A549 (cell line): ENCODE results near the gene RIPPLY1. TPM values are rescaled to one million over a fixed set of nuclear protein-coding genes. Genes with fewer than 3 reads are reported as not detected.

ENCODE experiments used
- ATAC-seq, 2 experiments: fragments of 200-7000 bp in 1 of 2; fragments of >200 bp in 1 of 2; cut with Nextera tagmentation in 1 of 2; cut with Tn5 transposase in 1 of 2; 3 replicates each; pipeline versions ENCODE4 v1.8.0 to v1.9.1; 2018 to 2020; ENCODE audit warnings: mild to moderate bottlenecking in 1 of 2, moderate library complexity in 1 of 2
- CTCF ChIA-PET: fragments of 300-600 bp; sonication (Branson Sonifier 250); formaldehyde crosslinking; extraction: SDS; loops from one replicate; lab custom pipeline; 2021; ENCODE audit warnings: antibody characterized with exemption, inconsistent platforms; lab: Yijun Ruan, JAX
- POLR2A ChIA-PET: fragments of 350-600 bp; formaldehyde crosslinking; extraction: SDS; loops from one replicate; lab custom pipeline; 2021; ENCODE audit warnings: antibody characterized with exemption, inconsistent platforms; lab: Yijun Ruan, JAX
- DNase-seq, 2 experiments: peaks; one replicate each; pipeline versions ENCODE4 v3.0.0 to v3.0.0-alpha.2; 2011 to 2016; ENCODE audit warnings: low read depth in 1 of 2, low spot score in 1 of 2
- FAIRE-seq: peaks from 2 replicates; lab custom pipeline; 2011; peaks lifted over from hg19 to GRCh38; lab: Jason Lieb, UNC
- H3K27ac ChIP-seq, 2 experiments: fragments of >200 bp; sonication (Bioruptor Twin); formaldehyde crosslinking; 3 replicates each; pipeline ENCODE4 v1.5.1; 2016 to 2017
- H3K4me1 ChIP-seq: fragments of >200 bp; sonication (Bioruptor Twin); formaldehyde crosslinking; 3 replicates; pipeline ENCODE4 v1.6.1; 2016
- H3K4me2 ChIP-seq: fragments of >200 bp; sonication (Bioruptor Twin); formaldehyde crosslinking; 3 replicates; pipeline ENCODE4 v1.6.1; 2016
- H3K4me3 ChIP-seq: fragments of >200 bp; sonication (Bioruptor Twin); formaldehyde crosslinking; 3 replicates; pipeline ENCODE4 v1.5.1; 2016
- H3K9me3 ChIP-seq: fragments of >200 bp; sonication (Bioruptor Twin); formaldehyde crosslinking; 3 replicates; pipeline ENCODE4 v1.6.1; 2016
- CEBPB ChIP-seq, 2 experiments: fragments of >200 bp in 1 of 2; sonication (Bioruptor Twin) in 1 of 2; formaldehyde crosslinking in 1 of 2; IDR thresholded peaks; 2 replicates each; pipeline ENCODE4 v1.6.1; 2012 to 2016
- CHD2 ChIP-seq: fragments of 150-350 bp; IDR thresholded peaks from 2 replicates; pipeline ENCODE4 v1.6.1; 2014; ENCODE audit warnings: low read length; ENCODE audit not compliant: partially characterized antibody
- E2F6 ChIP-seq: IDR thresholded peaks from 2 replicates; pipeline ENCODE4 v1.6.1; 2012; ENCODE audit warnings: low read depth, borderline replicate concordance
- FOSB ChIP-seq: fragments of 250-450 bp; sonication (Bioruptor Pico); IDR thresholded peaks from 2 replicates; pipeline ENCODE4 v1.5.0; 2020; ENCODE audit warnings: mild to moderate bottlenecking, moderate library complexity
- FOSL2 ChIP-seq, 2 experiments: fragments of 450-650 bp in 1 of 2; fragments of >200 bp in 1 of 2; sonication (Bioruptor Twin) in 1 of 2; formaldehyde crosslinking; IDR thresholded peaks; 2 replicates each; pipeline versions ENCODE4 v1.5.0 to v1.6.1; 2016 to 2020; ENCODE audit warnings: mild to moderate bottlenecking in 1 of 2, moderate library complexity in 1 of 2
- FOXS1 ChIP-seq: fragments of 250-450 bp; sonication (Bioruptor Pico); IDR thresholded peaks from 2 replicates; pipeline ENCODE4 v1.5.0; 2020; ENCODE audit warnings: mild to moderate bottlenecking, moderate library complexity
- HMGXB4 ChIP-seq: fragments of 250-450 bp; sonication (Bioruptor Pico); IDR thresholded peaks from 2 replicates; pipeline ENCODE4 v1.5.0; 2021; ENCODE audit warnings: mild to moderate bottlenecking, moderate library complexity, borderline replicate concordance
- JUN ChIP-seq, 2 experiments: fragments of >200 bp; sonication (Bioruptor Twin); formaldehyde crosslinking; IDR thresholded peaks; 2 replicates in 1 of 2; 3 replicates in 1 of 2; pipeline ENCODE4 v1.6.1; 2016 to 2017
- KDM5A ChIP-seq: fragments of 200-600 bp; sonication (generic); IDR thresholded peaks from 2 replicates; pipeline ENCODE4 v1.6.1; 2016; ENCODE audit warnings: antibody characterized with exemption, mild to moderate bottlenecking
- MAX ChIP-seq: IDR thresholded peaks from 2 replicates; pipeline ENCODE4 v1.6.1; 2012
- MYC ChIP-seq: IDR thresholded peaks from 2 replicates; pipeline ENCODE4 v1.6.1; 2012; ENCODE audit warnings: mild to moderate bottlenecking, inconsistent platforms, low read length, improper control_type of control experiment, borderline replicate concordance
- PBX3 ChIP-seq: IDR thresholded peaks from 2 replicates; pipeline ENCODE4 v1.6.1; 2012
- SMC3 ChIP-seq: fragments of >200 bp; sonication (Bioruptor Twin); formaldehyde crosslinking; IDR thresholded peaks from 3 replicates; pipeline ENCODE4 v1.6.1; 2018; ENCODE audit warnings: inconsistent platforms
- SREBF2 ChIP-seq: fragments of 450-650 bp; IDR thresholded peaks from 2 replicates; pipeline ENCODE4 v1.6.1; 2014; ENCODE audit warnings: mild to moderate bottlenecking, moderate library complexity
- TFCP2L1 ChIP-seq: fragments of 250-450 bp; sonication (Bioruptor Pico); IDR thresholded peaks from 2 replicates; pipeline ENCODE4 v1.5.0; 2021; ENCODE audit warnings: mild to moderate bottlenecking
- ZFP36 ChIP-seq: fragments of 450-650 bp; IDR thresholded peaks from 2 replicates; pipeline ENCODE4 v1.6.1; 2014; ENCODE audit warnings: borderline replicate concordance; ENCODE audit not compliant: partially characterized antibody
- ZSCAN20 ChIP-seq: fragments of 250-450 bp; sonication (Bioruptor Pico); IDR thresholded peaks from 2 replicates; pipeline ENCODE4 v1.8.0; 2022; ENCODE audit warnings: mild to moderate bottlenecking, moderate library complexity
- WGBS: methylation state at CpG from one replicate; pipeline ENCODE4 v1.1.6; 2017; ENCODE audit errors: missing lambda C conversion rate; 5-methylcytosine and 5-hydroxymethylcytosine counted together
- polyA plus RNA-seq, 4 experiments: library from polyadenylated mRNA; depleted of rRNA in 3 of 4; stranded (reverse); fragments of >200 nt; fragmentation: RNase III in 1 of 4; extraction: RNeasy Plus Mini Kit Qiagen cat#74134 plus additional on column Dnase treatment in 1 of 4; gene quantifications; 2 replicates in 3 of 4; 3 replicates in 1 of 4; pipeline ENCODE4 v1.2.3, GENCODE V29; 2011 to 2017

The RIPPLY1 gene
- polyA plus RNA-seq, 2 of the 4 experiments (the other 2 are of a cell fraction) = 0.14 to 0.17 TPM

GRCh38 chrX:106932492-106932923 is 29.4 kb upstream of the RIPPLY1 start:
- peak overlapping the region; percentile 92 to 99 for H3K27ac ChIP-seq
- DNase-seq (peak in 1 of 2 experiments; percentile 31), FAIRE-seq (no peak)
- H3K9me3 ChIP-seq = no peaks in the 10 kb centered on the region
- peaks cover 97% of the 10 kb centered on the region for H3K4me1 ChIP-seq
- H3K4me2 ChIP-seq = peak overlapping the region; percentile 66
- CTCF ChIA-PET = interaction anchor here (1.0 to 5.8 kb wide), 8 partner anchors 10 to 38 kb away, joined by 3 to 38 read pairs (median 4); partner anchors contain the start of gene CLDN2
- WGBS = 56% methylated on average over 4 of the region's 4 CpGs
- no peak for TF ChIP-seq FOSL2 (IDR thresholded peaks at IDR 0.05)
- TF ChIP-seq FOSL2 (CRISPR knock-in tag; IDR thresholded peaks at IDR 0.05) = peak; percentile 53; the same call in 1 of the 2 replicates
- no peak for TF ChIP-seq JUN (IDR thresholded peaks at IDR 0.05)
- TF ChIP-seq, all 56 proteins: peak for 1
- no peak overlapping the region for H3K4me3 ChIP-seq
- POLR2A ChIA-PET = interaction anchor here (1.1 to 1.8 kb wide), 2 partner anchors 15 to 34 kb away, joined by 3 to 11 read pairs; no protein-coding TSS in a partner anchor
- ATAC-seq = peak; percentile 22 to 49; a peak in 3 of 6 replicates

- FAIRE-seq = no peak
These were observed 28.8 kb upstream of the RIPPLY1 start for GRCh38 chrX:106931831-106932491.

GRCh38 chrX:106928227-106928626 is 25.1 kb upstream of the RIPPLY1 start:
- FAIRE-seq = no peak
- TF ChIP-seq TFCP2L1 (CRISPR knock-in tag) = no peak
- no peak for TF ChIP-seq FOXS1 (CRISPR knock-in tag)
- no peak for TF ChIP-seq ZSCAN20 (CRISPR knock-in tag)
- TF ChIP-seq ZFP36 = no peak
- TF ChIP-seq MAX = no peak
- TF ChIP-seq PBX3 = no peak
- TF ChIP-seq HMGXB4 (CRISPR knock-in tag) = no peak
- no peak for TF ChIP-seq E2F6
- TF ChIP-seq FOSB (CRISPR knock-in tag) = no peak
- TF ChIP-seq CEBPB (IDR thresholded peaks at IDR 0.05) = no peak
- TF ChIP-seq, all 56 proteins: peak for 0
- DNase-seq = no peak
- no peak for ATAC-seq
- ChIA-PET CTCF (interaction anchor here (0.8 to 1.6 kb wide), 4 partner anchors 9 to 50 kb away, joined by 3 to 4 read pairs (median 4); no protein-coding TSS in a partner anchor), POLR2A (no interaction called here)
- Histone ChIP-seq H3K4me1 (peaks cover 72% of the 10 kb centered on the region), H3K27ac (peak overlapping the region; percentile 92 to 99), H3K4me3 (0 out of 3 replicates have a peak overlapping the region, but pooled peaks have one; percentile 23), H3K4me2 (peak overlapping the region; percentile 50), H3K9me3 (no peaks in the 10 kb centered on the region; the same call in 2 of the 3 replicates)
- 88% methylated on average over 3 of the region's 4 CpGs for WGBS

More at GRCh38 chrX:106931831-106932491, 28.8 kb upstream of the RIPPLY1 start:
- no peak overlapping the region for H3K4me3 ChIP-seq
- peaks cover 98% of the 10 kb centered on the region for H3K4me1 ChIP-seq
- H3K4me2 ChIP-seq = peak overlapping the region; percentile 66
- DNase-seq = no peak
- ATAC-seq = 0 out of 6 replicates have a peak, but pooled peaks of 1 of the 2 experiments have one; percentile 4
- WGBS = 96% methylated on average over 3 of the region's 3 CpGs
- no peak for TF ChIP-seq TFCP2L1 (CRISPR knock-in tag)
- TF ChIP-seq SREBF2 = no peak
- no peak for TF ChIP-seq CHD2
- TF ChIP-seq HMGXB4 (CRISPR knock-in tag) = no peak
- TF ChIP-seq KDM5A = no peak
- TF ChIP-seq MYC = no peak
- no peak for TF ChIP-seq SMC3
- no peak for TF ChIP-seq PBX3
- no peak for TF ChIP-seq ZFP36
- TF ChIP-seq, all 56 proteins: peak for 0
- Histone ChIP-seq H3K9me3 (no peaks in the 10 kb centered on the region), H3K27ac (peak overlapping the region; percentile 92 to 99)
- ChIA-PET POLR2A (interaction anchor here (1.1 kb wide), 1 partner anchor 34 kb away, joined by 3 read pairs; no protein-coding TSS in a partner anchor), CTCF (interaction anchor here (1.0 to 5.8 kb wide), 12 partner anchors 9 to 38 kb away, joined by 3 to 38 read pairs (median 4); partner anchors contain the start of gene CLDN2)
